Gastrocnemius medialis (tissue), 4 donors: ENCODE results near the gene CNTRL. TPM values are rescaled to one million over a fixed set of nuclear protein-coding genes. Genes with fewer than 3 reads are reported as not detected.

Experiments
- ATAC-seq, 2 donors: fragments of 150-250 bp; one replicate each; pipeline ENCODE4 v1.9.1; 2016
- DNase-seq, 2 donors: peaks; one replicate each; pipeline ENCODE4 v3.0.0-alpha.2; 2019
- H3K27ac ChIP-seq, 4 donors: fragments of 200-600 bp; sonication (generic); 1 replicate in 1 of 4; 2 replicates in 3 of 4; pipeline ENCODE4 v1.5.1; 2016 to 2018; ENCODE audit warnings: mild to moderate bottlenecking in 2 of 4, moderate library complexity in 1 of 4
- H3K27me3 ChIP-seq, 3 donors: fragments of 200-600 bp; sonication (generic) in 2 of 3; 1 replicate in 1 of 3; 2 replicates in 2 of 3; pipeline versions ENCODE4 v1.5.1 to v1.6.0; 2016 to 2019; ENCODE audit warnings: mild to moderate bottlenecking in 1 of 3, moderate library complexity in 1 of 3
- H3K36me3 ChIP-seq, 2 donors: fragments of 200-600 bp; sonication (generic) in 1 of 2; one replicate each; pipeline ENCODE4 v1.5.1; 2017 to 2018
- H3K4me1 ChIP-seq, 2 donors: fragments of 200-600 bp; sonication (generic) in 1 of 2; one replicate each; pipeline ENCODE4 v1.5.1; 2016 to 2017; ENCODE audit warnings: mild to moderate bottlenecking in 2 of 2
- H3K4me3 ChIP-seq, 4 donors: fragments of 200-600 bp; sonication (generic) in 3 of 4; 1 replicate in 1 of 4; 2 replicates in 3 of 4; pipeline ENCODE4 v1.5.1; 2016 to 2019; ENCODE audit warnings: mild to moderate bottlenecking in 2 of 4
- H3K9me3 ChIP-seq, 3 donors: fragments of 200-600 bp; sonication (generic) in 2 of 3; 1 replicate in 1 of 3; 2 replicates in 2 of 3; pipeline ENCODE4 v1.5.1; 2016 to 2019
- CTCF ChIP-seq, 5 experiments: fragments of 450-650 bp in 3 of 5; fragments of 200-600 bp in 2 of 5; sonication (generic) in 2 of 5; IDR thresholded peaks in 4 of 5; conservative IDR thresholded peaks in 1 of 5; 1 replicate in 4 of 5; 2 replicates in 1 of 5; pipeline ENCODE4 v1.5.1; 2016 to 2019; ENCODE audit warnings: antibody characterized with exemption in 5 of 5, mild to moderate bottlenecking in 3 of 5, moderate library complexity in 3 of 5
- POLR2A ChIP-seq, 2 donors: fragments of 450-650 bp; IDR thresholded peaks; one replicate each; pipeline ENCODE4 v1.6.1; 2017; ENCODE audit warnings: antibody characterized with exemption in 2 of 2, mild to moderate bottlenecking in 2 of 2, moderate library complexity in 2 of 2
- in situ Hi-C, 4 donors: fragments of 200-750 bp; cut with MboI; loops; one replicate each; pipeline versions ENCODE4 v1.15.0 to v1.8.0; 2017; ENCODE audit warnings: low sequenced_read_pairs in 4 of 4
- intact Hi-C: fragments of 100-400 bp; cut with DNase I; formaldehyde crosslinking; loops from one replicate; pipeline ENCODE4 v1.15.1; 2023; ENCODE audit warnings: low total_unique reads
- total RNA-seq, 4 donors: library from RNA; depleted of rRNA; stranded (reverse); fragments of >200 nt; gene quantifications; one replicate each; pipeline versions ENCODE4 v1.1.0 to v1.2.3, GENCODE V29; 2016

The CNTRL gene
- total RNA-seq, 4 donors from 2014 or later: 1.0 to 3.2 (median 1.6) TPM

GRCh38 chr9:121182989-121183388 is 108.2 kb downstream of the CNTRL start:
- TF ChIP-seq POLR2A (IDR thresholded peaks at IDR 0.05) (no peak), CTCF (IDR thresholded peaks at IDR 0.05 in 4 of 5, conservative IDR thresholded peaks at IDR 0.05 in 1 of 5) (no peak)
- DNase-seq (no peak), ATAC-seq (no peak)
- H3K27ac ChIP-seq: no peak overlapping the region
- peaks cover 0 to 18% of the 10 kb centered on the region in 2 donors for H3K36me3 ChIP-seq
- H3K9me3 ChIP-seq: no peaks in the 10 kb centered on the region
- intact Hi-C loops (no loop called here), in situ Hi-C loops (no loop called here)
- H3K4me1 ChIP-seq: peaks cover 14 to 26% of the 10 kb centered on the region in 2 donors
- no peak overlapping the region for H3K4me3 ChIP-seq
- H3K27me3 ChIP-seq: no peaks in the 10 kb centered on the region

GRCh38 chr9:121183666-121184423 is 109.1 kb downstream of the CNTRL start:
- Histone ChIP-seq H3K4me3 (no peak overlapping the region), H3K27me3 (no peaks in the 10 kb centered on the region), H3K4me1 (peaks cover 14 to 26% of the 10 kb centered on the region in 2 donors), H3K27ac (no peak overlapping the region), H3K36me3 (peaks cover 0 to 18% of the 10 kb centered on the region in 2 donors), H3K9me3 (no peaks in the 10 kb centered on the region)
- in situ Hi-C loops: no loop called here
- no peak for DNase-seq
- TF ChIP-seq CTCF (IDR thresholded peaks at IDR 0.05 in 4 of 5, conservative IDR thresholded peaks at IDR 0.05 in 1 of 5): no peak
- no peak for TF ChIP-seq POLR2A (IDR thresholded peaks at IDR 0.05)
- no peak for ATAC-seq
- intact Hi-C loops: no loop called here

DNA sequence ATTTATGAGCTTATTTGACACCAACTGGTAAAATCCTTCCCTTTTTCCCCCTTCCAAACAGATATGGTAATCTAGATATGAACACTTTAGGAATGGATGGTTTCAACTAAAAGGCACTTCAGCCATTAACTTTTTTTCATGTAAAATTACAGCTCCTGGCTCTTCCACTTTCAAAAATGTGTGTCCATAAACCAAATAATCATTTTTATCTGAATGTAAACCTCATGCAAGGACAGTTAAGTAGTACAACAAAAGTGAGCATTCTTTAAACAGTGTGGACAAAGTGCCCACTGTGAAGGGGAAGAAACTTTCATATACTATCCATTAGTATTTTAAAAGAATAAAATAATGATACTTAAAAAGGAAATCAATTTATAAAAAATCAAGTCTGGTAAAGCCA is 109.7 kb downstream of the CNTRL start:
- no peak for ATAC-seq
- Histone ChIP-seq H3K27me3 (no peaks in the 10 kb centered on the region), H3K9me3 (no peaks in the 10 kb centered on the region), H3K36me3 (peaks cover 0 to 18% of the 10 kb centered on the region in 2 donors), H3K27ac (no peak overlapping the region), H3K4me1 (peaks cover 14 to 32% of the 10 kb centered on the region in 2 donors), H3K4me3 (no peak overlapping the region)
- in situ Hi-C loops: no loop called here
- intact Hi-C loops: no loop called here
- DNase-seq: no peak
- no peak for TF ChIP-seq CTCF (IDR thresholded peaks at IDR 0.05 in 4 of 5, conservative IDR thresholded peaks at IDR 0.05 in 1 of 5)
- TF ChIP-seq POLR2A (IDR thresholded peaks at IDR 0.05): no peak

GRCh38 chr9:121185178-121185745 is 110.5 kb downstream of the CNTRL start:
- in situ Hi-C loops (no loop called here), intact Hi-C loops (no loop called here)
- TF ChIP-seq CTCF (IDR thresholded peaks at IDR 0.05 in 4 of 5, conservative IDR thresholded peaks at IDR 0.05 in 1 of 5) (no peak), POLR2A (IDR thresholded peaks at IDR 0.05) (no peak)
- Histone ChIP-seq H3K36me3 (peaks cover 0 to 18% of the 10 kb centered on the region in 2 donors), H3K4me1 (peaks cover 22 to 31% of the 10 kb centered on the region in 2 donors), H3K4me3 (no peak overlapping the region), H3K27ac (no peak overlapping the region), H3K9me3 (no peaks in the 10 kb centered on the region), H3K27me3 (no peaks in the 10 kb centered on the region)
- ATAC-seq: no peak
- no peak for DNase-seq
